ENCODE data around the gene SPACA7.

SPACA7 gene

GRCh38 chr13:112354330-112355273 is 21.6 kb upstream of the SPACA7 start:
- ChIA-PET POLR2A (no interaction called here), CTCF (no interaction called here)

GRCh38 chr13:112355274-112355838 is 20.8 kb upstream of the SPACA7 start:
- TF ChIP-seq ARNT (IDR thresholded peaks at IDR 0.05) (no peak), LEF1 (IDR thresholded peaks at IDR 0.05; ENCODE audit: borderline replicate concordance) (no peak), NFRKB (IDR thresholded peaks at IDR 0.05) (no peak), HDGF (IDR thresholded peaks at IDR 0.05; ENCODE audit: borderline replicate concordance) (no peak), L3MBTL2 (conservative IDR thresholded peaks at IDR 0.05) (no peak), CTBP1 (IDR thresholded peaks at IDR 0.05; ENCODE audit: borderline replicate concordance) (no peak), BHLHE40 (IDR thresholded peaks at IDR 0.05; ENCODE audit: borderline replicate concordance) (no peak), ELF4 (IDR thresholded peaks at IDR 0.05) (no peak), SUZ12 (IDR thresholded peaks at IDR 0.05) (no peak)
- DNase-seq (ENCODE audit: extremely low spot score) = no peak
- ChIA-PET POLR2A (no interaction called here), CTCF (no interaction called here)

More at GRCh38 chr13:112354330-112355273, 21.6 kb upstream of the SPACA7 start:
- DNase-seq (ENCODE audit: extremely low spot score) = no peak
- TF ChIP-seq PKNOX1 (IDR thresholded peaks at IDR 0.05) (no peak), NFRKB (IDR thresholded peaks at IDR 0.05) (no peak), TARDBP (IDR thresholded peaks at IDR 0.05) (no peak), CTBP1 (IDR thresholded peaks at IDR 0.05; ENCODE audit: borderline replicate concordance) (no peak), FOXK2 (IDR thresholded peaks at IDR 0.05) (no peak), ELF4 (IDR thresholded peaks at IDR 0.05) (no peak), LEF1 (IDR thresholded peaks at IDR 0.05; ENCODE audit: borderline replicate concordance) (no peak)

GRCh38 chr13:112356190-112356589 is 20.0 kb upstream of the SPACA7 start:
- no peak for TF ChIP-seq SP1 (IDR thresholded peaks at IDR 0.05)
- TF ChIP-seq FOXK2 (IDR thresholded peaks at IDR 0.05) = no peak
- TF ChIP-seq BHLHE40 (IDR thresholded peaks at IDR 0.05; ENCODE audit: borderline replicate concordance) = no peak
- no peak for TF ChIP-seq HDGF (IDR thresholded peaks at IDR 0.05; ENCODE audit: borderline replicate concordance)
- TF ChIP-seq L3MBTL2 (conservative IDR thresholded peaks at IDR 0.05) = no peak
- no peak for TF ChIP-seq ARNT (IDR thresholded peaks at IDR 0.05)
- no peak for TF ChIP-seq LEF1 (IDR thresholded peaks at IDR 0.05; ENCODE audit: borderline replicate concordance)
- no peak for TF ChIP-seq ZNF384 (IDR thresholded peaks at IDR 0.05)
- TF ChIP-seq NFRKB (IDR thresholded peaks at IDR 0.05) = no peak
- TF ChIP-seq SUZ12 (IDR thresholded peaks at IDR 0.05) = no peak
- TF ChIP-seq PKNOX1 (IDR thresholded peaks at IDR 0.05) = no peak
- no peak for TF ChIP-seq CTBP1 (IDR thresholded peaks at IDR 0.05; ENCODE audit: borderline replicate concordance)
- no peak for TF ChIP-seq TARDBP (IDR thresholded peaks at IDR 0.05)
- no peak for TF ChIP-seq FOXA1 (IDR thresholded peaks at IDR 0.05)
- TF ChIP-seq ELF4 (IDR thresholded peaks at IDR 0.05) = no peak
- TF ChIP-seq FOXM1 (IDR thresholded peaks at IDR 0.05; ENCODE audit: borderline replicate concordance) = no peak
- CTCF ChIA-PET = no interaction called here
- POLR2A ChIA-PET = no interaction called here
- no peak for DNase-seq (ENCODE audit: extremely low spot score)

- no peak for DNase-seq (ENCODE audit: extremely low spot score)
- CTCF ChIA-PET = no interaction called here
- TF ChIP-seq ARNT (IDR thresholded peaks at IDR 0.05) = no peak
- POLR2A ChIA-PET = no interaction called here
Observed at GRCh38 chr13:112358156-112358555, 18.0 kb upstream of the SPACA7 start.

- ChIA-PET CTCF (no interaction called here), POLR2A (no interaction called here)
- TF ChIP-seq FOXA1 (IDR thresholded peaks at IDR 0.05) = no peak
- no peak for TF ChIP-seq L3MBTL2 (conservative IDR thresholded peaks at IDR 0.05)
- TF ChIP-seq SUZ12 (IDR thresholded peaks at IDR 0.05) = no peak
- TF ChIP-seq LEF1 (IDR thresholded peaks at IDR 0.05; ENCODE audit: borderline replicate concordance) = no peak
- TF ChIP-seq HDGF (IDR thresholded peaks at IDR 0.05; ENCODE audit: borderline replicate concordance) = no peak
- no peak for TF ChIP-seq FOXK2 (IDR thresholded peaks at IDR 0.05)
- TF ChIP-seq NFRKB (IDR thresholded peaks at IDR 0.05) = no peak
- no peak for TF ChIP-seq ARNT (IDR thresholded peaks at IDR 0.05)
- TF ChIP-seq CTBP1 (IDR thresholded peaks at IDR 0.05; ENCODE audit: borderline replicate concordance) = no peak
- TF ChIP-seq TARDBP (IDR thresholded peaks at IDR 0.05) = no peak
- no peak for TF ChIP-seq ZNF384 (IDR thresholded peaks at IDR 0.05)
- TF ChIP-seq ELF4 (IDR thresholded peaks at IDR 0.05) = no peak
- TF ChIP-seq BHLHE40 (IDR thresholded peaks at IDR 0.05; ENCODE audit: borderline replicate concordance) = no peak
- no peak for TF ChIP-seq SP1 (IDR thresholded peaks at IDR 0.05)
- no peak for TF ChIP-seq PKNOX1 (IDR thresholded peaks at IDR 0.05)
- TF ChIP-seq FOXM1 (IDR thresholded peaks at IDR 0.05; ENCODE audit: borderline replicate concordance) = no peak
Observed at GRCh38 chr13:112362021-112362420, 14.1 kb upstream of the SPACA7 start.

More at GRCh38 chr13:112362021-112362420, 14.1 kb upstream of the SPACA7 start:
- no peak for DNase-seq (ENCODE audit: extremely low spot score)

Measured in HEK293T (cell line).